Upper lobe of left lung (tissue), 4 donors: ENCODE results near the gene CHST11.

Source experiments
- EP300 ChIP-seq, 4 donors: sonication (generic); formaldehyde crosslinking; IDR thresholded peaks; one replicate each; pipeline ENCODE4 v1.5.1; 2017; ENCODE audit warnings: antibody characterized with exemption in 4 of 4, control low read depth in 2 of 4
- TF ChIP-seq, protein P1 (sequence below), 6 experiments: fragments of 450-650 bp in 4 of 6; fragments of 200-600 bp in 2 of 6; sonication (generic) in 2 of 6; IDR thresholded peaks; one replicate each; pipeline ENCODE4 v1.5.1; 2016 to 2019; ENCODE audit warnings: antibody characterized with exemption in 6 of 6

DNA sequence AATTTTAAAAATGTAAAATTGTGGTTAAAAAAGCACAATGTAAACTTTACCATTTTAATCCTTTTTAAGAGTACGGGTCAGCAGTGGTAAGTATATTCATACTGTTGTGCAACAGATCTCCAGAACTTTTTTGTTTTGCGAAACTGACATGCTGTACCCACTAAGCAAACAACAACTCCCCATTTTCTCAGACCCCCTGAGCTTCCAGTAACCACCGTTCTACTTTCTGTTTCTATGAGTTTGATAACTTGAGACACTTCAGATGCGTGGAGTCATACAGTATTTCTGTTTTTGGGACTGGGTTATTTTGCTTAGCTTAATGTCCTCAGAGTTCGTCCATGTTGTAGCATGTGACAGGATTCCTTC is 38.0 kb downstream of the CHST11 start:
- TF ChIP-seq, protein P1, sequence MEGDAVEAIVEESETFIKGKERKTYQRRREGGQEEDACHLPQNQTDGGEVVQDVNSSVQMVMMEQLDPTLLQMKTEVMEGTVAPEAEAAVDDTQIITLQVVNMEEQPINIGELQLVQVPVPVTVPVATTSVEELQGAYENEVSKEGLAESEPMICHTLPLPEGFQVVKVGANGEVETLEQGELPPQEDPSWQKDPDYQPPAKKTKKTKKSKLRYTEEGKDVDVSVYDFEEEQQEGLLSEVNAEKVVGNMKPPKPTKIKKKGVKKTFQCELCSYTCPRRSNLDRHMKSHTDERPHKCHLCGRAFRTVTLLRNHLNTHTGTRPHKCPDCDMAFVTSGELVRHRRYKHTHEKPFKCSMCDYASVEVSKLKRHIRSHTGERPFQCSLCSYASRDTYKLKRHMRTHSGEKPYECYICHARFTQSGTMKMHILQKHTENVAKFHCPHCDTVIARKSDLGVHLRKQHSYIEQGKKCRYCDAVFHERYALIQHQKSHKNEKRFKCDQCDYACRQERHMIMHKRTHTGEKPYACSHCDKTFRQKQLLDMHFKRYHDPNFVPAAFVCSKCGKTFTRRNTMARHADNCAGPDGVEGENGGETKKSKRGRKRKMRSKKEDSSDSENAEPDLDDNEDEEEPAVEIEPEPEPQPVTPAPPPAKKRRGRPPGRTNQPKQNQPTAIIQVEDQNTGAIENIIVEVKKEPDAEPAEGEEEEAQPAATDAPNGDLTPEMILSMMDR (IDR thresholded peaks at IDR 0.05): no peak
- TF ChIP-seq EP300 (IDR thresholded peaks at IDR 0.05): no peak
